ENCODE results near the gene MIGA1. TPM values are rescaled to one million over a fixed set of nuclear protein-coding genes. Genes with fewer than 3 reads are reported as not detected.

The MIGA1 gene
- total and polyA plus RNA-seq, 10 of the 15 experiments (the other 5 are each of a cell fraction or from before 2014, with no cell fraction given), result 1.3 to 7.2 (median 4.2) TPM

DNA sequence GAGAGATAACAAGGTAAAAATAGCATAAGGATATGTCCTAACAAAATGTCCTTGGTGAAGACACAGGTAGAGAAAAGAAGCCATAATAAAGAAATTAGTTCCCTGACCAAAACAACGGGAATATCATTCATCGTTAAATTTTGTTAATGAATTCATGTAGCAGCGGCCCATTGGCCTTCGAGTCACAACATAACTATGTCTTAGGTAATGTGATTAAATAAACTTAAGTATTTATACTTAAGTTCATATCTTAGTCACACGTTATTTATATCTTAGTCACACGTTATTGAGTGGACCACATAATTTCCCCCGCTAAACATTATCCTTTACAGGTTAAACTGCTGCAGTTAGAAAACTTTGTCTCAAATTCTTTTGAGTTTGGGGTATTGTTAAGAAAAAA is 110.2 kb downstream of the MIGA1 start (continued):
- TF ChIP-seq REST (IDR thresholded peaks at IDR 0.05; ENCODE audit: low read depth, low read length) (no peak), NR2C2 (IDR thresholded peaks at IDR 0.05; ENCODE audit: borderline replicate concordance, control insufficient read depth, insufficient read length, low read depth) (no peak), LARP7 (IDR thresholded peaks at IDR 0.05) (no peak), SUPT20H (IDR thresholded peaks at IDR 0.05; ENCODE audit: borderline replicate concordance, control insufficient read depth, low read depth, low read length) (no peak), NFXL1 (IDR thresholded peaks at IDR 0.05; ENCODE audit: borderline replicate concordance) (no peak), RUNX3 (IDR thresholded peaks at IDR 0.05; ENCODE audit: low read length) (no peak), CHD4 (IDR thresholded peaks at IDR 0.05) (no peak)

DNA sequence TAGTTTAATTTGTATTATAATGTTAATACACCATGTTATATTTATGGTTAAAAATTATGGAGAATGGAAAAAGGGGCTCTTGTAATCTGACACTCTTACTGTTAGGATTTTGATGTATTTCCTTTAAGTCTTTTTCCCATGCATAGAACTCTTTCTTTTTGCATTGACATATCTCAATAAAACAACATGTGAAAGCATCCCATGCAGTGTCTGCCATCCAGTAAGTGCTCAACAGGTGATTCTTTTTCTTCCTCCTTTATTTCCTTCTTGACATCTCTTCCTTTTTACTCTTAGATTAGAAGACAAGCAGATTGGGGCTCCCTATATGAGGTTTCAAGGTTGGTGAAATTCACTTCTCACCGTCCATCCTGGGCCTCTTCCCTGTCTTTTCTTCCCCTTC is 111.8 kb downstream of the MIGA1 start:
- Histone ChIP-seq H2AFZ (ENCODE audit: control insufficient read depth, low read depth, low read length) (no peak overlapping the region), H4K20me1 (ENCODE audit: control insufficient read depth, insufficient read depth) (no peaks in the 10 kb centered on the region), H3K4me2 (ENCODE audit: control insufficient read depth, insufficient read depth) (no peak overlapping the region), H3K4me1 (ENCODE audit: control insufficient read depth, insufficient read depth, low read length) (no peaks in the 10 kb centered on the region), H3K79me2 (ENCODE audit: control insufficient read depth, insufficient read depth, low read length) (no peaks in the 10 kb centered on the region), H3K4me3 (no peak overlapping the region), H3K9ac (ENCODE audit: control insufficient read depth, insufficient read depth, low read length) (no peak overlapping the region), H3K27me3 (replicated peaks in 1 of 2; ENCODE audit: control insufficient read depth in 2 of 2, insufficient read depth in 2 of 2, low read length in 1 of 2) (no peaks in the 10 kb centered on the region; a peak in 1 of 4 replicates), H3K9me3 (replicated peaks; ENCODE audit: control insufficient read depth, insufficient read depth, low read length) (no peaks in the 10 kb centered on the region), H3K36me3 (ENCODE audit: control insufficient read depth in 2 of 2, insufficient read depth in 2 of 2, low read length in 1 of 2) (no peaks in the 10 kb centered on the region), H3K27ac (ENCODE audit: control insufficient read depth, insufficient read depth) (no peak overlapping the region)
- DNase-seq (ENCODE audit: low read depth, low spot score) (no peak), ATAC-seq (no peak), FAIRE-seq (no peak)
- WGBS (ENCODE audit: insufficient coverage, insufficient replicate concordance, low lambda C conversion rate, missing lambda C conversion rate), result 29% methylated on average over 1 of the region's 1 CpG
- ChIA-PET POLR2A (no interaction called here), CTCF (no interaction called here), SMC1A (ENCODE audit: uncharacterized antibody, unreplicated experiment) (no interaction called here), RAD21 (ENCODE audit: unreplicated experiment) (no interaction called here)
- intact Hi-C loops (cut with micrococcal nuclease; ENCODE audit: unreplicated experiment) (no loop called here), in situ Hi-C loops (cut with MboI) (no loop called here)
- no TSS peak for BruUV-seq (replicated peaks)
- TF ChIP-seq ZBTB40 (IDR thresholded peaks at IDR 0.05; ENCODE audit: borderline replicate concordance) (no peak), ZSCAN29 (IDR thresholded peaks at IDR 0.05) (no peak), RBBP5 (conservative IDR thresholded peaks at IDR 0.05) (no peak)
- TF ChIP-seq, protein P1, sequence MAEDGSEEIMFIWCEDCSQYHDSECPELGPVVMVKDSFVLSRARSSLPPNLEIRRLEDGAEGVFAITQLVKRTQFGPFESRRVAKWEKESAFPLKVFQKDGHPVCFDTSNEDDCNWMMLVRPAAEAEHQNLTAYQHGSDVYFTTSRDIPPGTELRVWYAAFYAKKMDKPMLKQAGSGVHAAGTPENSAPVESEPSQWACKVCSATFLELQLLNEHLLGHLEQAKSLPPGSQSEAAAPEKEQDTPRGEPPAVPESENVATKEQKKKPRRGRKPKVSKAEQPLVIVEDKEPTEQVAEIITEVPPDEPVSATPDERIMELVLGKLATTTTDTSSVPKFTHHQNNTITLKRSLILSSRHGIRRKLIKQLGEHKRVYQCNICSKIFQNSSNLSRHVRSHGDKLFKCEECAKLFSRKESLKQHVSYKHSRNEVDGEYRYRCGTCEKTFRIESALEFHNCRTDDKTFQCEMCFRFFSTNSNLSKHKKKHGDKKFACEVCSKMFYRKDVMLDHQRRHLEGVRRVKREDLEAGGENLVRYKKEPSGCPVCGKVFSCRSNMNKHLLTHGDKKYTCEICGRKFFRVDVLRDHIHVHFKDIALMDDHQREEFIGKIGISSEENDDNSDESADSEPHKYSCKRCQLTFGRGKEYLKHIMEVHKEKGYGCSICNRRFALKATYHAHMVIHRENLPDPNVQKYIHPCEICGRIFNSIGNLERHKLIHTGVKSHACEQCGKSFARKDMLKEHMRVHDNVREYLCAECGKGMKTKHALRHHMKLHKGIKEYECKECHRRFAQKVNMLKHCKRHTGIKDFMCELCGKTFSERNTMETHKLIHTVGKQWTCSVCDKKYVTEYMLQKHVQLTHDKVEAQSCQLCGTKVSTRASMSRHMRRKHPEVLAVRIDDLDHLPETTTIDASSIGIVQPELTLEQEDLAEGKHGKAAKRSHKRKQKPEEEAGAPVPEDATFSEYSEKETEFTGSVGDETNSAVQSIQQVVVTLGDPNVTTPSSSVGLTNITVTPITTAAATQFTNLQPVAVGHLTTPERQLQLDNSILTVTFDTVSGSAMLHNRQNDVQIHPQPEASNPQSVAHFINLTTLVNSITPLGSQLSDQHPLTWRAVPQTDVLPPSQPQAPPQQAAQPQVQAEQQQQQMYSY (CRISPR knock-in tag; IDR thresholded peaks at IDR 0.05), result no peak

All from GM12878 (cell line).